IMR-90 (cell line): ENCODE results near the gene CACNA2D1.

Source experiments
- BHLHE40 ChIP-seq: fragments of 150-350 bp; IDR thresholded peaks from 2 replicates; pipeline ENCODE4 v1.6.1; 2016; ENCODE audit warnings: mild to moderate bottlenecking, low read depth, low read length
- CTCF ChIP-seq: conservative IDR thresholded peaks from 2 replicates; pipeline ENCODE4 v1.5.1; 2012; ENCODE audit warnings: mild to moderate bottlenecking, low read depth, low read length, improper control_type of control experiment

DNA sequence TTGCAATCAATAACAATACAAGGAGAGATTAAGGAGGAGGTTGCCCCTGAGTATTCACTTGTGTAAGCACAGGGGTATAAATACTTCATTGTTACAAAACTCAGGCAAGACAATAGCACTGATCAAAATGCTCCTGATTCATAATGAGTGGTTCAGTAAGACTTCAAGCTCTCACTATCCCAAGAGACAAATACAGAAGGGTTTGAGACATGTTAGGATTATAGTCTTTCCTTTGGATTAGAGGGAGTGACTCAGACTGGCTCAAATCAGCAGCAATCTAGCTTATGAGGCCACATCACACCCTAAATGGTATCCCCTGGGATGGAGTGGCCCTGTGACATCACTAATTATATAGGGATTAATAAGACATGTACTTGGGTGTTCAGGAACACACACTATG lies 506.5 kb downstream of the CACNA2D1 start:
- TF ChIP-seq BHLHE40 (no peak), CTCF (no peak)
